Smooth muscle cell of the coronary artery (primary cell): ENCODE results near the gene PFN3. TPM values are rescaled to one million over a fixed set of nuclear protein-coding genes. Genes with fewer than 3 reads are reported as not detected.

Experiments
- total RNA-seq: library from RNA; depleted of rRNA; stranded (reverse); fragments of >200 nt; gene quantifications from 2 replicates; pipeline ENCODE4 v1.2.3, GENCODE V29; 2014; ENCODE audit warnings: low replicate concordance

The PFN3 gene
- not detected in 2 replicates for total RNA-seq

DNA sequence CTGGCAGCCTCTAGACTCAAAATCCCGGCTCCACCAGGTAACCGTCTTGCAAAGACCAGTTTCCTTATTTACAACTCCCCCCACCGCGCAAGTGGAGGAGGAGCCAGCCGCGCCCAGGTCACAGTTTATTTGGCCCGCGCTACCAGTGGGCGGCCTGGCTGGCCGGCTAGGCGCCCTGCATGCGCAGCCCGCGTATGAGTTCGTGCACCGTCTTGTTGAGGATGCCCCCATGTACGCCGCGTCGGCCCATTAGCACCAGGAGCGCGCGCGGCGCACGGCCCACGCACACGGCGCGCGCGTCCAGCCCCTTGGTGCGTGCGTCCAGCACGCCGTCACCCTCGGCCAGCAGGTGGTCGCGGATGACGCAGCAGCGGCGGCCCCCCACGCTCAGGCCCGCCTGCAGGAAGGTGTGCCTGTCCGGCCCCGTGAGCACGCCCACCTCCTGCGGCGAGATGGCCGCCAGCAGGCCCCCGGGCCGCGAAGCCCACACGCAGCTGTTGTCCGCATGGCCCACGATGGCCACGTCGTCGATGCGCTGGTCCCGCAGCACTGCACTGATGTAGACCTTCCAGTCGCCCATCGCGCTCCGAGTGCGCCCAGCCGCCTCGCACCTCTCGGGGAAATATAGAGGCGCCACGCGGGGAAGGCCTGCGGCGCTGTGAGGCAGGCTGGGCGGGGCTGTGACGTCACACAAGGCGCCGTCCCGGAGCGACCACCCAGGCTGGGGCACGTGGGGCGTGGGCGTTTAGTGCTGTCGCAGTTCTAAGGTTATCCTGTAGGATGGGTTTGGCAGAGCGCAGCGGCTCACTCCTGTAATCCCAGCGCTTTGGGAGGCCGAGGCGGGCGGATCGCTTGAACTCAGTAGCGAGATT lies at the start of gene PFN3:
PFN3 (minus strand) TSS at position 665 of the 872 bp plus-strand sequence; CDS start at position 580, 85 bp downstream.

DNA sequence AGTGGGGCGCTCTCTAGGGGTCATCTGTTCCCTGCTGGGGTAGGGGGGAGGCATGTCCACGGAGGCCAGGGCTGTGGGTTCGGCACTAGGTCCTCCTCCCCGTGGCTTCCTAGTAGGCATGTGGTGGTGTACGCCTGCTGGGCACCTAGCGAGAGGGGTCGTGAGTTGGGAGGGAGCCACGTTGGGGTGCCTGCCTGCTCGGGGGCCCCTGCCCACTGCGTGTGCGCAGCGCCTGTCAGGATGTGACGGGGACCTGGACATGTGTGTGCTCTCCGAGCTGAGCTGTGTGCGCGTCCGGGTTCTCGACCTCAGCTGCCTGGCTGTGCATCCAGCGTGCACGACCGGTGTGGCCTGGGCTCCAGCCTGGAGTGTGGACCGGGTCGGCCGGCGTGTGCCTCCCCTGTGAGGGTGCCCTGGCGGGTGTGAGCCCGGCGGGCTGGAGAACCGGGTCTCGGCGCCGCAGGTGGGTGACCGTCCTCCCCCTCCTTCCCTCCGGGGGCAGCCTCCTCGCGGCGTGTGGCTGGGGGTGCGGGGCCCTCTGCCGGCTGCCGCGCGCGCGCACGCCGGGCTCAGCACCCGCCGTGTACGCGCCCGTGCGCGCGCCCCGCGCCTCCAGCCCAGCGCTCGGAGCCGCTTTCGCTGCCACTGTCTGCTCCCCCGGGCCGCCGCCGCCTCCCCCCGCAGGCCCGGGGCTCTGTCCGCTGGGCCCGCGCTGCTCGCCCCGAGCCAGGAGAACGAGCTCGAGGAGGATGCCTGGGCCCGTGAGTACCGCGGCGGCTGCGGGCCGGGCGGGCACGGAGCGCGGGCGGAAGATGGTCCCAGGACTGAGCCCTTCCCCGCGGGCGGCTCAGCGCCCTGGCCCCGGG lies 46.0 kb upstream of the PFN3 start, which contains the start of gene PRR7:
PRR7 (plus strand) TSS at position 615 of the 866 bp plus-strand sequence. CDS start 8,254 bp downstream, outside the sequence.

GRCh38 chr5:177426566-177427210 lies 26.2 kb upstream of the PFN3 start, which contains the start of gene GRK6:
GRK6 (plus strand) TSS chr5:177426676; CDS start chr5:177426846, 170 bp downstream.

DNA sequence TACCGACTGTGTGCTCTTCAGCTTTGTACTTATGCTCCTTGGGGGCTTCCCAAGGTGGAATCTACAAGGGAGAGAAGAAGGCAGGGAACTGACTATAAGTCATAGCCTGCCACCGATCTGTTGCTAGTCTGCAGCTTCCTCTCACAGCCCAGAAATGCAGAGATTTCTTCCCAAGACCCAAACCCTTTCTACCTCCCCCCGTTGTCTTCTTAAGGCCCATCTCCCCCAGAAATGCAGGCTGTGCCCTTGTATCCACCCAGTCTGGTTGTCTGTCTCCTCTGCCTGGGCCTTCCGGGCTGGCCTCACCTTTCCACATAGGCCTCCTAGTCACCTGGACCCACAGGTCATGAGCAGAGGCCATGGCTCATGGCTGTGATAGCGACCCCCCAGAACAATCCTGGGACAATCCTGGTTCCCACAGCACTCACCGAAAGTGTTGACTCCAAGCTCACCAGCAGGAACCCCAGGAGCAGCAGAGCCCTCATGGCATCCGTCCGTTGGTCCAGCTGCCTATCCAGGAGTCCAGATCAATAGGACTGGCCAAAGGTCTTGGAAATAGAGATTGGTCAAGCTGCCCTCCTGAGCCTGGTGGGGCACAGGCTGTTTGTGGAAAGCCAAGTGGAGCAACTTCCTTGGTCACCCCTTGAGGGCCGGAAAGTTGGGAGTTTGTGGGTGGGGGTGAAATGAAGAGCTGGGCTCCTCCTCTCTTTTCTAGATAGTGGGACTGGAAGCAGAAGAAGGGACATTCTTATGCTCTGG lies 8.8 kb upstream of the PFN3 start, which contains the start of gene F12:
F12 (minus strand) TSS at position 522 of the 759 bp plus-strand sequence; CDS start at position 485, 37 bp downstream.

GRCh38 chr5:177384134-177384533 lies 16.3 kb downstream of the PFN3 start, which contains the start of gene SLC34A1:
SLC34A1 (plus strand) TSS chr5:177384434; CDS start chr5:177385742, 1,308 bp downstream.

DNA sequence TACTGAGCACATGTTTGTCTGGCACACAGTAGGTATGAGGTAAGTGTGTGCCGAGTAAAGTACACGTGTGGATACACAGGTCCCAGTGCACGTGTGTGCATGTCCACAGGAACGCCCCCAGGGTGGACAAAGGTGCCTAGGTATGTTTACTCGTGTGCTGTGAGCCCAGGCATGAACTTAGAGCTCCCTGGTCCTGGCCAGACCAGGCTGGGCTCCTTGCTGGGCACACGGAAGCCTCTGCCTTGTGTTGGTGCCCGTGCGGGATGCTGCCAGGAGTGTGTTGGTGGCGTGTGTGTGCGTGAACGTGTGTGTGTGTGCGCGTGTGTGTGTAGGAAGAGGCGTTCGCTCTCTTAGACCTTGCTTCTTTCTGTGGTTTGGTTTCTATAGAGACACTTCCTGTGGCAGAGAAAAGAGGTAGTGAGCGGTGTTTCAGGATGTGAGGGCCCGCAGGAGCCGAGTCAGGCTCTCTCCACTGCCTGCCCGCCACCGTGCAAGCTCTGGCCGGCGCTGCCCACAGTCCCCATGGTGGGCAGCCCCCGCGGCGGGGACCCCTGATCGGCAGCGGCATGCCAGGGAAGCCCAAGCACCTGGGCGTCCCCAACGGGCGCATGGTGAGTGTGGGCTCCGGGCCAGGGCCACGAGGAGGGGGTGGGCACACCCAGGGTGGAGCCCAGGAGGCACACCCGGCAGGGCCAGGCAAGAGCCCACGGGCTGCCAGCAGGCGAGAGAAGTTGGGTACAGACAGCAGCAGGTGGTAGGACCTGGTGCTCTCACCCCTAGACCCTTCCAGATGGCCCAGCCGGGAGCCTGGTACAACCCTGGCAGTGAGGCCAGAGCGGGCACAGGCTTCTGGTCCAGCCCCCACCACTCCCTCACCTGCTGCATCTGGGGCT lies 42.8 kb downstream of the PFN3 start, which contains the start of gene RGS14:
RGS14 (plus strand) TSS at position 466 of the 893 bp plus-strand sequence; CDS start at position 567, 101 bp downstream.

DNA sequence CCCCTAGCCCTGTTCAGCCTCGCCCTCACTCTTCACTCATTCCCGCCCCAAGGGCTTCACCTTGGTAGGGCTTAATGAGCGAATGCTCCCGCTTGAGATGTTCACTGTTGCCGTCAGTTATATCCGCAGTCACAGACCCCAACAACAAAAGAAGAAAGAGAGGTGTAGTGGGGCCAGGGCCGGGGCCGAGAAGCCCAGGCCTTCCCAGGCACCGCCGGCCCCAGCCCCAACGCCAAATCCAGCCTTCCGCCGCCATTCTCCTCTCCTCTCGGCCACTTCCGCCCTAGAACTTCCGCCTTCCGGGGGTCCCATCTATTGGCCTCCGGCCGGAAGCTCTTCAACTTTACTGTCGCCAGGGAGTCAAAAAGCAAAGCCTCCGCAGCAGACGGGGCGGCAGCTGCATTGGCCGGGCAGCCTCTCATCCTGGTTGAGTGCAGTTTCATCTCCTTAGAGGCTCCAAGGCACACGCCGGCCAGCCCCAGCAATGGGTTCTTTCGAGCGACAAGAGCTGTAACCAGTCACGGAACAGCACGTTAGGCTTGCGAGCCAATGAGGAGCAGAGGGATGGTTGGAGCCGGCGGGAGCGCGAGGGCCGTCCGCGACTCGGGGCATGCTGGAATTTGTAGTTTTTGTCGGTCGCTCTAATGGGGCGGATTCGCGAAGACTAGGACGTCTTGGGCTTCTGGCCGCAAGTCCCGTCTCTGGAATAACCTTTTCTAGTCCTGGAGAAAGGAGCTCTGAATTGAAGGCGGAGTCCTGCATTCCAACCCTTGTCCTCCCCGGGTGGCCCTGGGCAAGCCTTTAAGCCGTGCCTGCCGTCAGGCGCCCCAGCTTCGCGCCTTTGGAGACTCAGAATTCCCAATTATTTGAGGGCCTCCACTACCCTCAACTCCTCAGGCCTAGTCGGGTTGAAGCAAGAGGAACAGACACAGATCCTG lies 48.8 kb downstream of the PFN3 start, which contains the start of gene LMAN2:
LMAN2 (minus strand) TSS at position 277 of the 938 bp plus-strand sequence; CDS start at position 256, 21 bp downstream.

Other genes with a start within 250 kb of the PFN3 start
- 25.0 and 33.0 TPM in 2 replicates for gene RAB24, start 96.9 kb downstream of the PFN3 start, total RNA-seq
- gene PRELID1, start 96.9 kb downstream of the PFN3 start, total RNA-seq: 50.7 and 125 TPM in 2 replicates
- gene MXD3, start 88.8 kb downstream of the PFN3 start, total RNA-seq: 0.23 and 5.3 TPM in 2 replicates
- 415 and 1,275 TPM in 2 replicates for gene LMAN2, start 49.0 kb downstream of the PFN3 start, total RNA-seq
- 1.8 and 2.3 TPM in 2 replicates for gene RGS14, start 42.7 kb downstream of the PFN3 start, total RNA-seq
- not detected in 2 replicates for gene SLC34A1, start 16.2 kb downstream of the PFN3 start, total RNA-seq
- 0.12 and 0.90 TPM in 2 replicates for gene F12, start 8.9 kb upstream of the PFN3 start, total RNA-seq
- gene GRK6, start 26.0 kb upstream of the PFN3 start, total RNA-seq: 18.3 and 18.8 TPM in 2 replicates
- gene PRR7, start 46.2 kb upstream of the PFN3 start, total RNA-seq: 2.0 and 6.4 TPM in 2 replicates
- gene DBN1, start 73.0 kb upstream of the PFN3 start, total RNA-seq: 150 and 201 TPM in 2 replicates
- 25.5 and 147 TPM in 2 replicates for gene PDLIM7, start 96.9 kb upstream of the PFN3 start, total RNA-seq
- 0.90 and 0.94 TPM in 2 replicates for gene DOK3, start 109.2 kb upstream of the PFN3 start, total RNA-seq
- gene DDX41, start 116.3 kb upstream of the PFN3 start, total RNA-seq: 138 and 249 TPM in 2 replicates
- 18.0 and 21.5 TPM in 2 replicates for gene FAM193B, start 153.9 kb upstream of the PFN3 start, total RNA-seq
- gene TMED9, start 191.5 kb upstream of the PFN3 start, total RNA-seq: 146 and 251 TPM in 2 replicates
- gene B4GALT7, start 199.5 kb upstream of the PFN3 start, total RNA-seq: 29.0 and 45.6 TPM in 2 replicates